Mammary epithelial cell (primary cell): ENCODE results near the gene KRT72.

Experiments
- EZH2 ChIP-seq: IDR thresholded peaks from 2 replicates; pipeline ENCODE4 v1.6.1; 2012; ENCODE audit warnings: low read length, inconsistent platforms, borderline replicate concordance
- TF ChIP-seq, protein P1 (sequence below), 2 donors: IDR thresholded peaks in 1 of 2; conservative IDR thresholded peaks in 1 of 2; 2 replicates each; pipeline ENCODE4 v1.5.1; 2011 to 2012; ENCODE audit warnings: inconsistent platforms in 2 of 2, low read length in 2 of 2, mild to moderate bottlenecking in 2 of 2, control low read depth in 1 of 2, low read depth in 1 of 2; ENCODE audit not compliant: insufficient read depth in 1 of 2; ENCODE audit errors: extremely low read depth in 1 of 2

DNA sequence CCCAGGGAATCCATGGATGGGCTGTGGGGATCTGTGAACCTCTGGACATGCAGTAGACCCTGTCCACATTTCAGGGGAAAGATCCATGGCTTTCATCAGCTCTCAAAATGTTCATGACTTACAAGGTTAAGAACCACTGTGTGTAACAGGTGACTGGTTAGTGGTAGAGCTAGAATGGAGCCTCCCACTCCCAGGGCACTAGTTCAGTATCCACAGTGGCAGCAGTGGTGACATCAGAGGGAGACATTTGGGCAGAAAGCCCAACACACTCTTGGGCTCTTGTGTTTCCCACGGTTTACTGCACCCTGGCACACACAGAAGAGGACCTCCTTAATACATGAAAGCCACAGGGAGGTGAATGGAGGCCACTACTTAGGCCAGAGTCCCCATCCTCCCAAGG lies 36.7 kb downstream of the KRT72 start:
- TF ChIP-seq, protein P1, sequence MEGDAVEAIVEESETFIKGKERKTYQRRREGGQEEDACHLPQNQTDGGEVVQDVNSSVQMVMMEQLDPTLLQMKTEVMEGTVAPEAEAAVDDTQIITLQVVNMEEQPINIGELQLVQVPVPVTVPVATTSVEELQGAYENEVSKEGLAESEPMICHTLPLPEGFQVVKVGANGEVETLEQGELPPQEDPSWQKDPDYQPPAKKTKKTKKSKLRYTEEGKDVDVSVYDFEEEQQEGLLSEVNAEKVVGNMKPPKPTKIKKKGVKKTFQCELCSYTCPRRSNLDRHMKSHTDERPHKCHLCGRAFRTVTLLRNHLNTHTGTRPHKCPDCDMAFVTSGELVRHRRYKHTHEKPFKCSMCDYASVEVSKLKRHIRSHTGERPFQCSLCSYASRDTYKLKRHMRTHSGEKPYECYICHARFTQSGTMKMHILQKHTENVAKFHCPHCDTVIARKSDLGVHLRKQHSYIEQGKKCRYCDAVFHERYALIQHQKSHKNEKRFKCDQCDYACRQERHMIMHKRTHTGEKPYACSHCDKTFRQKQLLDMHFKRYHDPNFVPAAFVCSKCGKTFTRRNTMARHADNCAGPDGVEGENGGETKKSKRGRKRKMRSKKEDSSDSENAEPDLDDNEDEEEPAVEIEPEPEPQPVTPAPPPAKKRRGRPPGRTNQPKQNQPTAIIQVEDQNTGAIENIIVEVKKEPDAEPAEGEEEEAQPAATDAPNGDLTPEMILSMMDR (conservative IDR thresholded peaks at IDR 0.05 in 1 of 2, IDR thresholded peaks at IDR 0.05 in 1 of 2; ENCODE audit: extremely low read depth in 1 of 2, insufficient read depth in 1 of 2, low read depth in 1 of 2, low read length in 2 of 2) = no peak
- no peak for TF ChIP-seq EZH2
